WTC11 (cell line): ENCODE results near the gene CD244. TPM values are rescaled to one million over a fixed set of nuclear protein-coding genes. Genes with fewer than 3 reads are reported as not detected.

Experiments
- ATAC-seq: fragments of 200-7000 bp; cut with Tn5 transposase; 2 replicates; pipeline ENCODE4 v1.10.0; 2021; ENCODE audit warnings: mild to moderate bottlenecking, moderate library complexity
- CTCF ChIA-PET: fragments of 300-600 bp; sonication (Branson Sonifier 250); formaldehyde crosslinking; loops from one replicate; lab custom pipeline; 2021; ENCODE audit warnings: antibody characterized with exemption; lab: Charles Lee
- POLR2A ChIA-PET: fragments of 350-600 bp; sonication (Branson Sonifier 250); formaldehyde crosslinking; loops from one replicate; lab custom pipeline; 2021; ENCODE audit warnings: antibody characterized with exemption; lab: Charles Lee
- DNase-seq: peaks from one replicate; pipeline ENCODE4 v3.0.0; 2021; ENCODE audit warnings: low spot score
- H3K27ac Mint-ChIP-seq: 2 replicates; pipeline ENCODE4 v1.8.0; 2021; ENCODE audit warnings: mixed read lengths
- H3K27me3 Mint-ChIP-seq: 2 replicates; pipeline ENCODE4 v1.8.0; 2021; ENCODE audit warnings: low read depth, mild to moderate bottlenecking, moderate library complexity, mixed read lengths
- H3K36me3 Mint-ChIP-seq: 2 replicates; pipeline ENCODE4 v1.8.0; 2021; ENCODE audit warnings: mixed read lengths
- H3K4me1 Mint-ChIP-seq: 2 replicates; pipeline ENCODE4 v1.8.0; 2022; ENCODE audit warnings: mixed read lengths
- H3K4me3 Mint-ChIP-seq: 2 replicates; pipeline ENCODE4 v1.8.0; 2021; ENCODE audit warnings: mild to moderate bottlenecking, moderate library complexity, mixed read lengths
- H3K9me3 Mint-ChIP-seq: 2 replicates; pipeline ENCODE4 v1.8.0; 2021; ENCODE audit warnings: mixed read lengths
- E2F1 ChIP-seq: sonication (generic); formaldehyde crosslinking; IDR thresholded peaks from 2 replicates; pipeline ENCODE4 v1.8.0; 2022; ENCODE audit warnings: mild to moderate bottlenecking, missing genetic modification reagents
- ESRRA ChIP-seq: sonication (generic); formaldehyde crosslinking; IDR thresholded peaks from 2 replicates; pipeline ENCODE4 v1.8.1; 2022; ENCODE audit warnings: mild to moderate bottlenecking, missing genetic modification reagents, borderline replicate concordance
- JUN ChIP-seq: sonication (generic); formaldehyde crosslinking; IDR thresholded peaks from 2 replicates; pipeline ENCODE4 v1.8.0; 2023; ENCODE audit warnings: mild to moderate bottlenecking, missing genetic modification reagents
- NFATC4 ChIP-seq: fragments of 250-450 bp; sonication (Bioruptor Pico); IDR thresholded peaks from 2 replicates; pipeline ENCODE4 v1.9.0; 2021; ENCODE audit warnings: mild to moderate bottlenecking
- NFYB ChIP-seq: sonication (generic); formaldehyde crosslinking; conservative IDR thresholded peaks from 2 replicates; pipeline ENCODE4 v1.8.0; 2022; ENCODE audit warnings: low read depth, missing genetic modification reagents
- NR1H2 ChIP-seq: sonication (generic); formaldehyde crosslinking; IDR thresholded peaks from 2 replicates; pipeline ENCODE4 v1.9.0; 2021; ENCODE audit warnings: mild to moderate bottlenecking, moderate library complexity, missing genetic modification reagents
- NR3C1 ChIP-seq: sonication (generic); formaldehyde crosslinking; conservative IDR thresholded peaks from 2 replicates; pipeline ENCODE4 v1.8.1; 2023; ENCODE audit warnings: low read depth, mild to moderate bottlenecking, missing genetic modification reagents
- OVOL2 ChIP-seq: fragments of 250-450 bp; sonication (Bioruptor Pico); IDR thresholded peaks from 2 replicates; pipeline ENCODE4 v1.9.0; 2021; ENCODE audit warnings: mild to moderate bottlenecking, borderline replicate concordance
- SMAD3 ChIP-seq: sonication (generic); formaldehyde crosslinking; IDR thresholded peaks from 2 replicates; pipeline ENCODE4 v1.8.0; 2022; ENCODE audit warnings: missing genetic modification reagents, mild to moderate bottlenecking, borderline replicate concordance
- SMAD4 ChIP-seq: sonication (generic); formaldehyde crosslinking; IDR thresholded peaks from 2 replicates; pipeline ENCODE4 v1.8.0; 2022; ENCODE audit warnings: mild to moderate bottlenecking, missing genetic modification reagents
- ZMAT4 ChIP-seq: fragments of 250-450 bp; sonication (Bioruptor Pico); IDR thresholded peaks from 2 replicates; pipeline ENCODE4 v1.9.0; 2021; ENCODE audit warnings: mild to moderate bottlenecking
- ZNF532 ChIP-seq: fragments of 250-450 bp; sonication (Bioruptor Pico); IDR thresholded peaks from 2 replicates; pipeline ENCODE4 v1.9.0; 2021; ENCODE audit warnings: mild to moderate bottlenecking, borderline replicate concordance
- total RNA-seq: library from RNA; stranded (reverse); gene quantifications from 3 replicates; pipeline ENCODE4 v1.2.3, GENCODE V29; 2021
- TF ChIP-seq, protein P1 (sequence below): sonication (generic); formaldehyde crosslinking; IDR thresholded peaks from 2 replicates; pipeline ENCODE4 v1.8.1; 2023; ENCODE audit warnings: mild to moderate bottlenecking, missing genetic modification reagents, borderline replicate concordance
- TF ChIP-seq, protein P2 (sequence below): sonication (generic); formaldehyde crosslinking; IDR thresholded peaks from 2 replicates; pipeline ENCODE4 v1.8.1; 2023; ENCODE audit warnings: mild to moderate bottlenecking, moderate library complexity, missing genetic modification reagents
- TF ChIP-seq, protein P3 (sequence below): sonication (generic); formaldehyde crosslinking; IDR thresholded peaks from 2 replicates; pipeline ENCODE4 v1.8.1; 2022; ENCODE audit warnings: missing genetic modification reagents, borderline replicate concordance
- TF ChIP-seq, protein P4 (sequence below): sonication (generic); formaldehyde crosslinking; IDR thresholded peaks from 2 replicates; pipeline ENCODE4 v1.8.1; 2023; ENCODE audit warnings: mild to moderate bottlenecking, missing genetic modification reagents, moderate library complexity

Gene CD244
- total RNA-seq, 1 experiment from 2014 or later = not detected

- ChIA-PET POLR2A (no interaction called here), CTCF (interaction anchor here (1.4 to 1.8 kb wide), 2 partner anchors 30 to 103 kb away, joined by 3 to 4 read pairs; partner anchors contain the start of gene ITLN2)
- Mint-ChIP-seq H3K27me3 (no peaks in the 10 kb centered on the region), H3K27ac (no peak overlapping the region), H3K4me3 (no peak overlapping the region), H3K4me1 (no peaks in the 10 kb centered on the region), H3K36me3 (no peaks in the 10 kb centered on the region), H3K9me3 (no peaks in the 10 kb centered on the region; the same call in 1 of the 2 replicates)
- TF ChIP-seq ZNF532 (CRISPR knock-in tag) (no peak), SMAD4 (CRISPR knock-in tag) (no peak), NR3C1 (CRISPR knock-in tag) (no peak), ZMAT4 (CRISPR knock-in tag) (no peak), NFYB (CRISPR knock-in tag) (no peak), NR1H2 (no peak), E2F1 (CRISPR knock-in tag) (no peak)
- TF ChIP-seq, protein P1, sequence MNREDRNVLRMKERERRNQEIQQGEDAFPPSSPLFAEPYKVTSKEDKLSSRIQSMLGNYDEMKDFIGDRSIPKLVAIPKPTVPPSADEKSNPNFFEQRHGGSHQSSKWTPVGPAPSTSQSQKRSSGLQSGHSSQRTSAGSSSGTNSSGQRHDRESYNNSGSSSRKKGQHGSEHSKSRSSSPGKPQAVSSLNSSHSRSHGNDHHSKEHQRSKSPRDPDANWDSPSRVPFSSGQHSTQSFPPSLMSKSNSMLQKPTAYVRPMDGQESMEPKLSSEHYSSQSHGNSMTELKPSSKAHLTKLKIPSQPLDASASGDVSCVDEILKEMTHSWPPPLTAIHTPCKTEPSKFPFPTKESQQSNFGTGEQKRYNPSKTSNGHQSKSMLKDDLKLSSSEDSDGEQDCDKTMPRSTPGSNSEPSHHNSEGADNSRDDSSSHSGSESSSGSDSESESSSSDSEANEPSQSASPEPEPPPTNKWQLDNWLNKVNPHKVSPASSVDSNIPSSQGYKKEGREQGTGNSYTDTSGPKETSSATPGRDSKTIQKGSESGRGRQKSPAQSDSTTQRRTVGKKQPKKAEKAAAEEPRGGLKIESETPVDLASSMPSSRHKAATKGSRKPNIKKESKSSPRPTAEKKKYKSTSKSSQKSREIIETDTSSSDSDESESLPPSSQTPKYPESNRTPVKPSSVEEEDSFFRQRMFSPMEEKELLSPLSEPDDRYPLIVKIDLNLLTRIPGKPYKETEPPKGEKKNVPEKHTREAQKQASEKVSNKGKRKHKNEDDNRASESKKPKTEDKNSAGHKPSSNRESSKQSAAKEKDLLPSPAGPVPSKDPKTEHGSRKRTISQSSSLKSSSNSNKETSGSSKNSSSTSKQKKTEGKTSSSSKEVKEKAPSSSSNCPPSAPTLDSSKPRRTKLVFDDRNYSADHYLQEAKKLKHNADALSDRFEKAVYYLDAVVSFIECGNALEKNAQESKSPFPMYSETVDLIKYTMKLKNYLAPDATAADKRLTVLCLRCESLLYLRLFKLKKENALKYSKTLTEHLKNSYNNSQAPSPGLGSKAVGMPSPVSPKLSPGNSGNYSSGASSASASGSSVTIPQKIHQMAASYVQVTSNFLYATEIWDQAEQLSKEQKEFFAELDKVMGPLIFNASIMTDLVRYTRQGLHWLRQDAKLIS (CRISPR knock-in tag) = no peak
- TF ChIP-seq, protein P2, sequence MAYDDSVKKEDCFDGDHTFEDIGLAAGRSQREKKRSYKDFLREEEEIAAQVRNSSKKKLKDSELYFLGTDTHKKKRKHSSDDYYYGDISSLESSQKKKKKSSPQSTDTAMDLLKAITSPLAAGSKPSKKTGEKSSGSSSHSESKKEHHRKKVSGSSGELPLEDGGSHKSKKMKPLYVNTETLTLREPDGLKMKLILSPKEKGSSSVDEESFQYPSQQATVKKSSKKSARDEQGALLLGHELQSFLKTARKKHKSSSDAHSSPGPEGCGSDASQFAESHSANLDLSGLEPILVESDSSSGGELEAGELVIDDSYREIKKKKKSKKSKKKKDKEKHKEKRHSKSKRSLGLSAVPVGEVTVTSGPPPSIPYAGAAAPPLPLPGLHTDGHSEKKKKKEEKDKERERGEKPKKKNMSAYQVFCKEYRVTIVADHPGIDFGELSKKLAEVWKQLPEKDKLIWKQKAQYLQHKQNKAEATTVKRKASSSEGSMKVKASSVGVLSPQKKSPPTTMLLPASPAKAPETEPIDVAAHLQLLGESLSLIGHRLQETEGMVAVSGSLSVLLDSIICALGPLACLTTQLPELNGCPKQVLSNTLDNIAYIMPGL (CRISPR knock-in tag) = no peak
- no peak for DNase-seq
- no peak for ATAC-seq
Observed at GRCh38 chr1:160850993-160851392, 11.7 kb downstream of the CD244 start.

GRCh38 chr1:160850541-160850940, 12.1 kb downstream of the CD244 start:
- ChIA-PET CTCF (interaction anchor here (1.4 to 1.8 kb wide), 2 partner anchors 29 to 104 kb away, joined by 3 to 4 read pairs; partner anchors contain the start of gene ITLN2), POLR2A (no interaction called here)
- Mint-ChIP-seq H3K27me3 (no peaks in the 10 kb centered on the region), H3K4me1 (no peaks in the 10 kb centered on the region), H3K4me3 (no peak overlapping the region), H3K27ac (no peak overlapping the region), H3K9me3 (no peaks in the 10 kb centered on the region; the same call in 1 of the 2 replicates), H3K36me3 (no peaks in the 10 kb centered on the region)
- DNase-seq (no peak), ATAC-seq (no peak)
- no peak for TF ChIP-seq NFYB (CRISPR knock-in tag)
- TF ChIP-seq NFATC4 (CRISPR knock-in tag) = no peak
- TF ChIP-seq, protein P3, sequence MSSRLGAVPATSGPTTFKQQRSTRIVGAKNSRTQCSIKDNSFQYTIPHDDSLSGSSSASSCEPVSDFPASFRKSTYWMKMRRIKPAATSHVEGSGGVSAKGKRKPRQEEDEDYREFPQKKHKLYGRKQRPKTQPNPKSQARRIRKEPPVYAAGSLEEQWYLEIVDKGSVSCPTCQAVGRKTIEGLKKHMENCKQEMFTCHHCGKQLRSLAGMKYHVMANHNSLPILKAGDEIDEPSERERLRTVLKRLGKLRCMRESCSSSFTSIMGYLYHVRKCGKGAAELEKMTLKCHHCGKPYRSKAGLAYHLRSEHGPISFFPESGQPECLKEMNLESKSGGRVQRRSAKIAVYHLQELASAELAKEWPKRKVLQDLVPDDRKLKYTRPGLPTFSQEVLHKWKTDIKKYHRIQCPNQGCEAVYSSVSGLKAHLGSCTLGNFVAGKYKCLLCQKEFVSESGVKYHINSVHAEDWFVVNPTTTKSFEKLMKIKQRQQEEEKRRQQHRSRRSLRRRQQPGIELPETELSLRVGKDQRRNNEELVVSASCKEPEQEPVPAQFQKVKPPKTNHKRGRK (CRISPR knock-in tag) = no peak
- TF ChIP-seq SMAD3 (CRISPR knock-in tag) = no peak
- TF ChIP-seq ZMAT4 (CRISPR knock-in tag) = no peak
- TF ChIP-seq ESRRA (CRISPR knock-in tag) = no peak
- TF ChIP-seq, protein P4, sequence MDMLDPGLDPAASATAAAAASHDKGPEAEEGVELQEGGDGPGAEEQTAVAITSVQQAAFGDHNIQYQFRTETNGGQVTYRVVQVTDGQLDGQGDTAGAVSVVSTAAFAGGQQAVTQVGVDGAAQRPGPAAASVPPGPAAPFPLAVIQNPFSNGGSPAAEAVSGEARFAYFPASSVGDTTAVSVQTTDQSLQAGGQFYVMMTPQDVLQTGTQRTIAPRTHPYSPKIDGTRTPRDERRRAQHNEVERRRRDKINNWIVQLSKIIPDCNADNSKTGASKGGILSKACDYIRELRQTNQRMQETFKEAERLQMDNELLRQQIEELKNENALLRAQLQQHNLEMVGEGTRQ (CRISPR knock-in tag) = no peak
- TF ChIP-seq OVOL2 (CRISPR knock-in tag) = no peak
- TF ChIP-seq JUN = no peak
